Naive thymus-derived CD4-positive, alpha-beta T cell (primary cell): ENCODE measurements around the gene APP. TPM values are rescaled to one million over a fixed set of nuclear protein-coding genes. Genes with fewer than 3 reads are reported as not detected.
"Not testable (repeated sequence)": the region's sequence is repeated elsewhere in the genome, so short reads cannot be mapped to it uniquely, and the experiment has no call there.

Experiments
- ATAC-seq: fragments of 150-1000 bp; cut with Tn5 transposase; 2 replicates; pipeline ENCODE4 v1.10.0; 2021; ENCODE audit warnings: mild to moderate bottlenecking, moderate library complexity
- CTCF ChIA-PET: fragments of 350-600 bp; sonication (Branson Sonifier 250); formaldehyde crosslinking; loops from one replicate; lab custom pipeline; 2021; ENCODE audit warnings: antibody characterized with exemption; lab: Charles Lee
- POLR2A ChIA-PET: fragments of 350-600 bp; sonication (Branson Sonifier 250); formaldehyde crosslinking; loops from one replicate; lab custom pipeline; 2021; ENCODE audit warnings: antibody characterized with exemption, inconsistent platforms; lab: Charles Lee
- DNase-seq, 9 donors: peaks; one replicate each; pipeline versions ENCODE4 v3.0.0 to v3.0.0-alpha.2; 2020 to 2022; ENCODE audit warnings: mixed read lengths in 1 of 9
- H3K27ac ChIP-seq: one replicate; pipeline ENCODE4 v1.7.0; 2013; ENCODE audit warnings: mild to moderate bottlenecking, low read depth, low read length, moderate library complexity
- H3K27me3 ChIP-seq, 2 donors: one replicate each; pipeline ENCODE4 v1.7.0; 2013; ENCODE audit warnings: low read length in 2 of 2, mild to moderate bottlenecking in 2 of 2, moderate library complexity in 2 of 2; ENCODE audit not compliant: control insufficient read depth in 2 of 2, insufficient read depth in 2 of 2
- H3K36me3 ChIP-seq, 3 experiments: 1 replicate in 2 of 3; 2 replicates in 1 of 3; pipeline ENCODE4 v1.7.0; 2013; ENCODE audit warnings: low read length in 3 of 3, mild to moderate bottlenecking in 3 of 3, moderate library complexity in 1 of 3; ENCODE audit not compliant: insufficient read depth in 3 of 3, control insufficient read depth in 2 of 3
- H3K4me1 ChIP-seq, 2 donors: one replicate each; pipeline ENCODE4 v1.7.0; 2013; ENCODE audit warnings: low read length in 2 of 2, mild to moderate bottlenecking in 2 of 2, moderate library complexity in 1 of 2; ENCODE audit not compliant: control insufficient read depth in 2 of 2, insufficient read depth in 2 of 2
- H3K4me3 ChIP-seq: 2 replicates; pipeline ENCODE4 v1.7.0; 2013; ENCODE audit warnings: mild to moderate bottlenecking, low read length
- H3K9me3 ChIP-seq, 3 experiments: 1 replicate in 2 of 3; 2 replicates in 1 of 3; pipeline ENCODE4 v1.7.0; 2013; ENCODE audit warnings: low read length in 3 of 3; ENCODE audit not compliant: control insufficient read depth in 2 of 3
- H3K27ac Mint-ChIP-seq, 9 donors: one replicate each; pipeline ENCODE4 v1.8.0; 2020 to 2022; ENCODE audit warnings: mixed read lengths in 9 of 9, mild to moderate bottlenecking in 8 of 9, moderate library complexity in 5 of 9, inconsistent platforms in 2 of 9
- H3K27me3 Mint-ChIP-seq, 5 donors: one replicate each; pipeline ENCODE4 v1.8.0; 2021 to 2022; ENCODE audit warnings: mixed read lengths in 5 of 5, mild to moderate bottlenecking in 1 of 5
- H3K36me3 Mint-ChIP-seq, 5 donors: one replicate each; pipeline ENCODE4 v1.8.0; 2020 to 2022; ENCODE audit warnings: mixed read lengths in 5 of 5, mild to moderate bottlenecking in 3 of 5, inconsistent platforms in 1 of 5
- H3K4me1 Mint-ChIP-seq, 7 donors: one replicate each; pipeline ENCODE4 v1.8.0; 2020 to 2022; ENCODE audit warnings: mixed read lengths in 7 of 7, mild to moderate bottlenecking in 3 of 7, inconsistent platforms in 1 of 7
- H3K4me3 Mint-ChIP-seq, 10 donors: one replicate each; pipeline ENCODE4 v1.8.0; 2020 to 2022; ENCODE audit warnings: mild to moderate bottlenecking in 10 of 10, mixed read lengths in 10 of 10, moderate library complexity in 6 of 10, inconsistent platforms in 2 of 10
- H3K9me3 Mint-ChIP-seq, 11 donors: one replicate each; pipeline ENCODE4 v1.8.0; 2020 to 2022; ENCODE audit warnings: mixed read lengths in 11 of 11, mild to moderate bottlenecking in 4 of 11, inconsistent platforms in 1 of 11, moderate library complexity in 1 of 11
- intact Hi-C, 2 donors: fragments of 100-400 bp; cut with micrococcal nuclease; formaldehyde crosslinking; loops; one replicate each; pipeline ENCODE4 v1.15.1; 2023
- polyA plus RNA-seq, 2 donors: library from polyadenylated mRNA; unstranded; fragments of 300-500 nt; fragmentation: Illumina TruSeq; gene quantifications; one replicate each; pipeline ENCODE4 v1.2.3, GENCODE V29; 2021
- total RNA-seq, 6 experiments: library from RNA in 5 of 6; stranded (reverse) in 5 of 6; gene quantifications; 1 replicate in 5 of 6; 2 replicates in 1 of 6; pipeline ENCODE4 v1.2.3 and lab custom pipeline; 2021 to 2026

APP gene
- total and polyA plus RNA-seq, 7 experiments from 2014 or later: 19.8 to 68.0 (median 54.9) TPM

- H3K4me3 ChIP-seq, H3K27me3 Mint-ChIP-seq, H3K4me1 Mint-ChIP-seq, H3K9me3 ChIP-seq, ATAC-seq, H3K9me3 Mint-ChIP-seq, H3K4me1 ChIP-seq, H3K36me3 ChIP-seq, POLR2A ChIA-PET, H3K4me3 Mint-ChIP-seq, H3K27ac Mint-ChIP-seq, DNase-seq, CTCF ChIA-PET, intact Hi-C loops, H3K27me3 ChIP-seq, H3K27ac ChIP-seq: not testable (repeated sequence)
- peaks cover 0 to 15% (median 5%) of the 10 kb centered on the region in 5 donors for H3K36me3 Mint-ChIP-seq
Measured at GRCh38 chr21:25918152-25918551, 252.4 kb downstream of the APP start.

DNA sequence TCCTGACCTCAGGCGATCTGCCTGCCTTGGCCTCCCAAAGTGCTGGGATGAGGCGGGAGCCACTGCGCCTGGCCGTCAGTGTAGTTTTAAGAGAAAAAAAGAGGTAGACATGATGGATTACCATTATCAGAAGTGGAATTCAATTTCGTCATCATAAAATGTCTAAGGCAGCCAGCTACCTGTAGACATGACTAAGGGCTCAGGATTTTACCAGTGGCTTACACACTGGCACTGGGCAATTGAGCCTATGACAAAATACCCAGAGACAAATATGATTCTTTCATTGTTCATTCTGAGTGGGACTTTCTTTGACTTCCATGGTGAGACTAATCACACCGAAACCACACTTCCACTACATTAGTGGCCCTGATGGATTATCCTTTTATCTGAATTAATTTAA, 254.3 kb downstream of the APP start:
- ChIA-PET POLR2A (no interaction called here), CTCF (no interaction called here)
- Mint-ChIP-seq H3K4me3 (no peak overlapping the region), H3K27ac (no peak overlapping the region), H3K4me1 (peaks cover 0 to 7% (median 0%) of the 10 kb centered on the region in 7 donors), H3K9me3 (peaks cover 0 to 7% (median 2%) of the 10 kb centered on the region in 11 donors), H3K36me3 (peaks cover 0 to 28% (median 5%) of the 10 kb centered on the region in 5 donors), H3K27me3 (no peaks in the 10 kb centered on the region)
- DNase-seq (no peak), ATAC-seq (no peak)
- Histone ChIP-seq H3K27me3 (no peaks in the 10 kb centered on the region), H3K36me3 (no peaks in the 10 kb centered on the region), H3K9me3 (no peaks in the 10 kb centered on the region), H3K4me3 (no peak overlapping the region), H3K4me1 (no peaks in the 10 kb centered on the region), H3K27ac (no peak overlapping the region)
- intact Hi-C loops: no loop called here

- Histone ChIP-seq H3K36me3 (no peaks in the 10 kb centered on the region), H3K27me3 (no peaks in the 10 kb centered on the region), H3K27ac (no peak overlapping the region), H3K4me3 (no peak overlapping the region), H3K4me1 (no peaks in the 10 kb centered on the region), H3K9me3 (no peaks in the 10 kb centered on the region)
- ATAC-seq (no peak), DNase-seq (no peak)
- intact Hi-C loops: no loop called here
- Mint-ChIP-seq H3K27me3 (no peaks in the 10 kb centered on the region), H3K4me3 (no peak overlapping the region), H3K27ac (no peak overlapping the region), H3K4me1 (peaks cover 0 to 7% (median 0%) of the 10 kb centered on the region in 7 donors), H3K9me3 (peaks cover 0 to 7% (median 2%) of the 10 kb centered on the region in 11 donors), H3K36me3 (peaks cover 0 to 31% (median 5%) of the 10 kb centered on the region in 5 donors)
- CTCF ChIA-PET: no interaction called here
- POLR2A ChIA-PET: no interaction called here
Measured at GRCh38 chr21:25913479-25913878, 257.1 kb downstream of the APP start.

DNA sequence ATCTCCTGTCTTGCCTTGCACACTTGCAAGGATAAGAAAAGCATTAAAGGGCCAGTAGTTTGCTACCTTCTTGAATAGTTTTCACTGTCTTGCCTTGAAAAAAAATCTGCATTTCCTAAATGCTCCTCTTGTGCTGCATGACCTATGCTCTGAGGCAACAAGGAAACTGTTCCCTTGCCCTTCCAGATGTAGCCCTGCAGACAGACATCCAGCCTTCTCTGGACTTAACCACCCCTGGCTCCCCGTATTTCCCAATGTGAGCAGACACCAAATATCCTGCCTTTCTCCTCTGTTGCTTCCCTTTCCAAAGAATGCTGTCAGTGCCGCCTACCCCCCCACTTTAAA, 258.2 kb downstream of the APP start:
- no peaks in the 10 kb centered on the region for H3K9me3 ChIP-seq
- H3K4me1 ChIP-seq: no peaks in the 10 kb centered on the region
- peaks cover 0 to 2% (median 0%) of the 10 kb centered on the region in 11 donors for H3K9me3 Mint-ChIP-seq
- peaks cover 0 to 25% (median 0%) of the 10 kb centered on the region in 5 donors for H3K36me3 Mint-ChIP-seq
- ATAC-seq (no peak), DNase-seq (no peak)
- H3K4me1 Mint-ChIP-seq: peaks cover 0 to 7% (median 0%) of the 10 kb centered on the region in 7 donors
- H3K4me3 ChIP-seq: no peak overlapping the region
- no peak overlapping the region for H3K27ac Mint-ChIP-seq
- H3K36me3 ChIP-seq: no peaks in the 10 kb centered on the region
- ChIA-PET POLR2A (no interaction called here), CTCF (interaction anchor here (0.6 kb wide), 1 partner anchor 112 kb away, joined by 5 read pairs; no protein-coding TSS in a partner anchor)
- no peak overlapping the region for H3K4me3 Mint-ChIP-seq
- H3K27ac ChIP-seq: no peak overlapping the region
- no peaks in the 10 kb centered on the region for H3K27me3 ChIP-seq
- H3K27me3 Mint-ChIP-seq: no peaks in the 10 kb centered on the region
- intact Hi-C loops: no loop called here

GRCh38 chr21:25911730-25912401, 258.7 kb downstream of the APP start:
- Mint-ChIP-seq H3K36me3 (peaks cover 0 to 25% (median 0%) of the 10 kb centered on the region in 5 donors), H3K9me3 (peaks cover 0 to 2% (median 0%) of the 10 kb centered on the region in 11 donors), H3K4me1 (peaks cover 0 to 7% (median 0%) of the 10 kb centered on the region in 7 donors), H3K27me3 (no peaks in the 10 kb centered on the region), H3K27ac (no peak overlapping the region), H3K4me3 (no peak overlapping the region)
- DNase-seq (no peak), ATAC-seq (no peak)
- Histone ChIP-seq H3K27me3 (no peaks in the 10 kb centered on the region), H3K9me3 (no peaks in the 10 kb centered on the region), H3K36me3 (no peaks in the 10 kb centered on the region), H3K27ac (no peak overlapping the region), H3K4me3 (no peak overlapping the region), H3K4me1 (no peaks in the 10 kb centered on the region)
- ChIA-PET CTCF (interaction anchor here (0.6 kb wide), 1 partner anchor 113 kb away, joined by 5 read pairs; no protein-coding TSS in a partner anchor), POLR2A (no interaction called here)
- intact Hi-C loops: no loop called here

DNA sequence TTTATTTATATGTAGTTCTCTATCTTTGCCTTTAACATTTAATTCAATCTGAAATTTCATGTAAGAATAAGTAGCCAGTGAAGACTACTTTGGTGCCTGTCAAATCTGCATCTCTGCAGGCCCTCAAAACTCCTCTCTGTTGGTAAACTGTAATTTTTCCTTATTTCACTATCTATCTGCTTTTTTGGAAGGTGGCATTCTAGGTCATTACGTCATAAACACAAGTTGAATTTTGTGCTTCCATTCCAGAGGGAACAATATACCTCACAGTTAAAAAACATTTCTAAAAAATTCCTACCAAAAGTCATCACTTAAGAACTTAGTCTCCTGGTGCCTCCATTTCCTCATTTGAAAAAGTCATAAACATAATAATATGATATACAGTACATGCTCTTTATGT, 259.8 kb downstream of the APP start:
- no peak for DNase-seq
- no peak overlapping the region for H3K27ac ChIP-seq
- ChIA-PET CTCF (no interaction called here), POLR2A (no interaction called here)
- Mint-ChIP-seq H3K27ac (no peak overlapping the region), H3K9me3 (peaks cover 0 to 2% (median 0%) of the 10 kb centered on the region in 11 donors), H3K4me1 (peaks cover 0 to 7% (median 0%) of the 10 kb centered on the region in 7 donors), H3K4me3 (no peak overlapping the region), H3K27me3 (no peaks in the 10 kb centered on the region), H3K36me3 (peaks cover 0 to 27% (median 0%) of the 10 kb centered on the region in 5 donors)
- H3K9me3 ChIP-seq: no peaks in the 10 kb centered on the region
- H3K27me3 ChIP-seq: no peaks in the 10 kb centered on the region
- intact Hi-C loops: no loop called here
- H3K36me3 ChIP-seq: peaks cover 0 to 5% (median 0%) of the 10 kb centered on the region in 3 experiments
- no peak for ATAC-seq
- no peak overlapping the region for H3K4me3 ChIP-seq
- H3K4me1 ChIP-seq: no peaks in the 10 kb centered on the region

- no peaks in the 10 kb centered on the region for H3K27me3 Mint-ChIP-seq
- H3K9me3 Mint-ChIP-seq: no peaks in the 10 kb centered on the region
- no peaks in the 10 kb centered on the region for H3K4me1 ChIP-seq
- H3K27ac ChIP-seq: no peak overlapping the region
- H3K36me3 ChIP-seq: peaks cover 0 to 5% (median 0%) of the 10 kb centered on the region in 3 experiments
- no peak overlapping the region for H3K27ac Mint-ChIP-seq
- POLR2A ChIA-PET: no interaction called here
- H3K27me3 ChIP-seq: no peaks in the 10 kb centered on the region
- H3K4me3 ChIP-seq: no peak overlapping the region
- H3K4me3 Mint-ChIP-seq: no peak overlapping the region
- CTCF ChIA-PET: no interaction called here
- intact Hi-C loops: no loop called here
- ATAC-seq: no peak
- no peaks in the 10 kb centered on the region for H3K9me3 ChIP-seq
- peaks cover 0 to 35% (median 0%) of the 10 kb centered on the region in 5 donors for H3K36me3 Mint-ChIP-seq
- peaks cover 0 to 7% (median 0%) of the 10 kb centered on the region in 7 donors for H3K4me1 Mint-ChIP-seq
- no peak for DNase-seq
Measured at GRCh38 chr21:25909341-25909740, 261.2 kb downstream of the APP start.
